HCT116 (cell line): ENCODE measurements around the gene FSTL4. TPM values are rescaled to one million over a fixed set of nuclear protein-coding genes. Genes with fewer than 3 reads are reported as not detected.

Source experiments
- ATAC-seq: fragments of 200-7000 bp; cut with Tn5 transposase; 2 replicates; pipeline ENCODE4 v1.9.1; 2020; ENCODE audit warnings: mild to moderate bottlenecking, moderate library complexity
- BruUV-seq: library from RNA; stranded (reverse); fragments of 400-500 nt; replicated peaks from 2 replicates; lab custom pipeline; 2021; lab: Mats Ljungman, UMichigan
- CTCF ChIA-PET: fragments of 300-600 bp; sonication (Branson Sonifier 250); formaldehyde crosslinking; loops from one replicate; lab custom pipeline; 2021; ENCODE audit warnings: antibody characterized with exemption; lab: Charles Lee
- POLR2A ChIA-PET: fragments of 300-600, 350-600 bp; sonication (Branson Sonifier 250); formaldehyde crosslinking; loops from one replicate; lab custom pipeline; 2021; ENCODE audit warnings: antibody characterized with exemption; lab: Charles Lee
- RAD21 ChIA-PET, 2 experiments: fragments of 300-600 bp; sonication (Branson Sonifier 250); formaldehyde crosslinking; loops; one replicate each; lab custom pipeline; 2023; ENCODE audit warnings: low total read pairs in 2 of 2; ENCODE audit not compliant: uncharacterized antibody in 2 of 2, unreplicated experiment in 2 of 2, low non-redundant PET in 1 of 2; lab: Charles Lee
- DNase-seq: peaks from one replicate; pipeline ENCODE4 v3.0.0-alpha.2; 2010; ENCODE audit warnings: low read depth, low spot score
- H2AFZ ChIP-seq: fragments of 200-600 bp; shearing (Covaris generic), sonication (generic); 2 replicates; pipeline ENCODE4 v1.6.1; 2017; ENCODE audit warnings: low read depth, mixed run types, mixed read lengths, antibody characterized with exemption, low read length; ENCODE audit not compliant: poor library complexity, severe bottlenecking
- H3K27ac ChIP-seq: 2 replicates; pipeline ENCODE4 v1.5.1; 2012; ENCODE audit warnings: low read depth, low read length
- H3K27me3 ChIP-seq: fragments of 200-600 bp; sonication (generic); 2 replicates; pipeline ENCODE4 v1.6.1; 2016; ENCODE audit warnings: mixed run types, low read length, mixed read lengths; ENCODE audit not compliant: insufficient read depth
- H3K36me3 ChIP-seq, 2 experiments: fragments of 200-500 bp in 1 of 2; fragments of 200-600 bp in 1 of 2; sonication (Bioruptor generic) in 1 of 2; sonication (generic) in 1 of 2; 2 replicates each; pipeline versions ENCODE4 v1.5.1 to v1.6.1; 2014 to 2016; ENCODE audit warnings: low read length in 2 of 2, inconsistent platforms in 1 of 2, mixed read lengths in 1 of 2, mixed run types in 1 of 2; ENCODE audit not compliant: insufficient read depth in 2 of 2, control insufficient read depth in 1 of 2
- H3K4me1 ChIP-seq, 2 experiments: fragments of 200-600 bp in 1 of 2; sonication (generic) in 1 of 2; 2 replicates each; pipeline versions ENCODE4 v1.5.1 to v1.6.1; 2012 to 2017; ENCODE audit warnings: low read length in 2 of 2, inconsistent platforms in 1 of 2, mild to moderate bottlenecking in 1 of 2, mixed read lengths in 1 of 2, mixed run types in 1 of 2, moderate library complexity in 1 of 2; ENCODE audit not compliant: insufficient read depth in 2 of 2, control insufficient read depth in 1 of 2
- H3K4me2 ChIP-seq: fragments of 200-600 bp; sonication (generic); 2 replicates; pipeline ENCODE4 v1.6.1; 2017; ENCODE audit warnings: mixed run types, low read length, mixed read lengths
- H3K4me3 ChIP-seq, 2 experiments: fragments of 200-600 bp in 1 of 2; sonication (generic) in 1 of 2; replicated peaks in 1 of 2; 2 replicates each; pipeline ENCODE4 v1.5.1; 2011 to 2016; ENCODE audit warnings: low read length in 2 of 2, control low read depth in 1 of 2, low read depth in 1 of 2, mild to moderate bottlenecking in 1 of 2, mixed read lengths in 1 of 2, mixed run types in 1 of 2
- H3K79me2 ChIP-seq: fragments of 200-600 bp; sonication (generic); 2 replicates; pipeline ENCODE4 v1.6.1; 2017; ENCODE audit warnings: mild to moderate bottlenecking, mixed run types, low read length, moderate library complexity, mixed read lengths; ENCODE audit not compliant: insufficient read depth
- H3K9ac ChIP-seq: fragments of 200-600 bp; sonication (generic); 2 replicates; pipeline ENCODE4 v1.6.1; 2016; ENCODE audit warnings: low read length, mixed read lengths
- H3K9me2 ChIP-seq: fragments of 200-600 bp; sonication (generic), shearing (Covaris generic); 2 replicates; pipeline ENCODE4 v1.6.1; 2017; ENCODE audit warnings: mixed run types, mild to moderate bottlenecking, moderate library complexity; ENCODE audit not compliant: insufficient read depth
- H3K9me3 ChIP-seq, 2 experiments: fragments of 200-500 bp in 1 of 2; fragments of 200-600 bp in 1 of 2; sonication (Bioruptor generic) in 1 of 2; sonication (generic) in 1 of 2; 2 replicates each; pipeline ENCODE4 v1.6.1; 2014 to 2017; ENCODE audit warnings: low read length in 2 of 2, mixed read lengths in 2 of 2, inconsistent platforms in 1 of 2, low read depth in 1 of 2, mild to moderate bottlenecking in 1 of 2, mixed run types in 1 of 2, moderate library complexity in 1 of 2; ENCODE audit not compliant: control insufficient read depth in 1 of 2, insufficient read depth in 1 of 2
- H4K20me1 ChIP-seq: fragments of 200-600 bp; sonication (generic), shearing (Covaris generic); 2 replicates; pipeline ENCODE4 v1.6.1; 2017; ENCODE audit warnings: mixed run types, mild to moderate bottlenecking, moderate library complexity; ENCODE audit not compliant: insufficient read depth
- CEBPB ChIP-seq: IDR thresholded peaks from 2 replicates; pipeline ENCODE4 v1.6.1; 2012; ENCODE audit warnings: low read depth
- EGR1 ChIP-seq: IDR thresholded peaks from 2 replicates; pipeline ENCODE4 v1.6.1; 2012; ENCODE audit warnings: low read depth
- EZH2 ChIP-seq: fragments of 200-600 bp; sonication (generic); IDR thresholded peaks from 2 replicates; pipeline ENCODE4 v1.6.1; 2017; ENCODE audit warnings: antibody characterized with exemption, mixed run types
- FOSL1 ChIP-seq: IDR thresholded peaks from 2 replicates; pipeline ENCODE4 v1.6.1; 2012; ENCODE audit warnings: low read depth
- JUND ChIP-seq: IDR thresholded peaks from 2 replicates; pipeline ENCODE4 v1.6.1; 2012
- POLR2A ChIP-seq: IDR thresholded peaks from 2 replicates; pipeline ENCODE4 v1.7.0; 2011; ENCODE audit warnings: borderline replicate concordance; ENCODE audit not compliant: insufficient read depth, insufficient read length; ENCODE audit errors: extremely low read depth
- POLR2AphosphoS5 ChIP-seq: IDR thresholded peaks from 2 replicates; pipeline ENCODE4 v1.6.1; 2011; ENCODE audit warnings: mild to moderate bottlenecking, low read depth, low read length, moderate library complexity
- SIN3A ChIP-seq: IDR thresholded peaks from 2 replicates; pipeline ENCODE4 v1.6.1; 2012; ENCODE audit warnings: low read depth
- SP1 ChIP-seq: IDR thresholded peaks from 2 replicates; pipeline ENCODE4 v1.6.1; 2012; ENCODE audit warnings: low read depth
- intact Hi-C: fragments of 100-400 bp; cut with micrococcal nuclease; formaldehyde crosslinking; loops from 2 replicates; pipeline ENCODE4 v1.10.0; 2022
- total RNA-seq: library from RNA; stranded (reverse); gene quantifications from one replicate; pipeline ENCODE4 v1.2.1, GENCODE V29; 2021; ENCODE audit not compliant: unreplicated experiment
- TF ChIP-seq, protein P1 (sequence below): IDR thresholded peaks from 2 replicates; pipeline ENCODE4 v1.6.1; 2012
- TF ChIP-seq, protein P2 (sequence below), 3 experiments: fragments of 200-600 bp in 1 of 3; sonication (generic) in 1 of 3; IDR thresholded peaks in 2 of 3; conservative IDR thresholded peaks in 1 of 3; 2 replicates each; pipeline ENCODE4 v1.5.1; 2012 to 2017; ENCODE audit warnings: low read depth in 2 of 3, low read length in 2 of 3, antibody characterized with exemption in 1 of 3, borderline replicate concordance in 1 of 3, control low read depth in 1 of 3, mild to moderate bottlenecking in 1 of 3, mixed read lengths in 1 of 3, mixed run types in 1 of 3, moderate library complexity in 1 of 3; ENCODE audit not compliant: insufficient read depth in 1 of 3
- TF ChIP-seq, protein P3 (sequence below): IDR thresholded peaks from 2 replicates; pipeline ENCODE4 v1.6.1; 2012; ENCODE audit warnings: low read depth

The FSTL4 gene
- total RNA-seq, 1 experiment from 2014 or later = 0.37 TPM

DNA sequence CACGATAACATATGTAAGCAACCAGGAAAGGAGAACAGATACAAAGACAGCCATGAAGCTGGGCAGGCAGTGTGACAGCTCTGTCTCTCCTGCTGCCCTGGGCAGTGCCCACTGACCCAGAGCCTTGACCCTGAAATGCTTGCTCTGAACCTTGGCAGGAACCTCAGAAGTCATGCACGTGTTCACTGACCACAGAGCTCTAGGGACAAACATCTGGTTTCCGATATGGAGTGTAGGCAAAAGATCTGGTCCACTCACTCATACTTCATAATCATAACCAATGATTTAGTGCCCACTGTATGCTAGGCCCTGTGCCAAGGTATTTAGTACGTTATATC lies 102.6 kb downstream of the FSTL4 start:
- ATAC-seq = no peak
- Histone ChIP-seq H3K27me3 (peaks cover 5% of the 10 kb centered on the region; the same call in 1 of the 2 replicates), H3K27ac (no peak overlapping the region), H3K4me2 (no peak overlapping the region), H3K4me1 (no peaks in the 10 kb centered on the region), H3K9me3 (no peaks in the 10 kb centered on the region), H3K36me3 (no peaks in the 10 kb centered on the region), H2AFZ (no peak overlapping the region), H3K4me3 (no peak overlapping the region), H4K20me1 (no peaks in the 10 kb centered on the region), H3K79me2 (no peaks in the 10 kb centered on the region), H3K9me2 (no peaks in the 10 kb centered on the region), H3K9ac (no peak overlapping the region)
- DNase-seq = no peak
- ChIA-PET CTCF (no interaction called here), POLR2A (no interaction called here), RAD21 (no interaction called here)
- intact Hi-C loops = no loop called here
- BruUV-seq = no TSS peak
- TF ChIP-seq EGR1 (no peak), FOSL1 (no peak), SIN3A (no peak), POLR2A (no peak), CEBPB (no peak), EZH2 (no peak), POLR2AphosphoS5 (no peak), SP1 (no peak), JUND (no peak)
- TF ChIP-seq, protein P1, sequence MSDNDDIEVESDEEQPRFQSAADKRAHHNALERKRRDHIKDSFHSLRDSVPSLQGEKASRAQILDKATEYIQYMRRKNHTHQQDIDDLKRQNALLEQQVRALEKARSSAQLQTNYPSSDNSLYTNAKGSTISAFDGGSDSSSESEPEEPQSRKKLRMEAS = no peak
- TF ChIP-seq, protein P2, sequence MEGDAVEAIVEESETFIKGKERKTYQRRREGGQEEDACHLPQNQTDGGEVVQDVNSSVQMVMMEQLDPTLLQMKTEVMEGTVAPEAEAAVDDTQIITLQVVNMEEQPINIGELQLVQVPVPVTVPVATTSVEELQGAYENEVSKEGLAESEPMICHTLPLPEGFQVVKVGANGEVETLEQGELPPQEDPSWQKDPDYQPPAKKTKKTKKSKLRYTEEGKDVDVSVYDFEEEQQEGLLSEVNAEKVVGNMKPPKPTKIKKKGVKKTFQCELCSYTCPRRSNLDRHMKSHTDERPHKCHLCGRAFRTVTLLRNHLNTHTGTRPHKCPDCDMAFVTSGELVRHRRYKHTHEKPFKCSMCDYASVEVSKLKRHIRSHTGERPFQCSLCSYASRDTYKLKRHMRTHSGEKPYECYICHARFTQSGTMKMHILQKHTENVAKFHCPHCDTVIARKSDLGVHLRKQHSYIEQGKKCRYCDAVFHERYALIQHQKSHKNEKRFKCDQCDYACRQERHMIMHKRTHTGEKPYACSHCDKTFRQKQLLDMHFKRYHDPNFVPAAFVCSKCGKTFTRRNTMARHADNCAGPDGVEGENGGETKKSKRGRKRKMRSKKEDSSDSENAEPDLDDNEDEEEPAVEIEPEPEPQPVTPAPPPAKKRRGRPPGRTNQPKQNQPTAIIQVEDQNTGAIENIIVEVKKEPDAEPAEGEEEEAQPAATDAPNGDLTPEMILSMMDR (IDR thresholded peaks at IDR 0.05 in 2 of 3, conservative IDR thresholded peaks at IDR 0.05 in 1 of 3; ENCODE audit: borderline replicate concordance in 1 of 3, insufficient read depth in 1 of 3, low read depth in 2 of 3, low read length in 2 of 3) = no peak
- TF ChIP-seq, protein P3, sequence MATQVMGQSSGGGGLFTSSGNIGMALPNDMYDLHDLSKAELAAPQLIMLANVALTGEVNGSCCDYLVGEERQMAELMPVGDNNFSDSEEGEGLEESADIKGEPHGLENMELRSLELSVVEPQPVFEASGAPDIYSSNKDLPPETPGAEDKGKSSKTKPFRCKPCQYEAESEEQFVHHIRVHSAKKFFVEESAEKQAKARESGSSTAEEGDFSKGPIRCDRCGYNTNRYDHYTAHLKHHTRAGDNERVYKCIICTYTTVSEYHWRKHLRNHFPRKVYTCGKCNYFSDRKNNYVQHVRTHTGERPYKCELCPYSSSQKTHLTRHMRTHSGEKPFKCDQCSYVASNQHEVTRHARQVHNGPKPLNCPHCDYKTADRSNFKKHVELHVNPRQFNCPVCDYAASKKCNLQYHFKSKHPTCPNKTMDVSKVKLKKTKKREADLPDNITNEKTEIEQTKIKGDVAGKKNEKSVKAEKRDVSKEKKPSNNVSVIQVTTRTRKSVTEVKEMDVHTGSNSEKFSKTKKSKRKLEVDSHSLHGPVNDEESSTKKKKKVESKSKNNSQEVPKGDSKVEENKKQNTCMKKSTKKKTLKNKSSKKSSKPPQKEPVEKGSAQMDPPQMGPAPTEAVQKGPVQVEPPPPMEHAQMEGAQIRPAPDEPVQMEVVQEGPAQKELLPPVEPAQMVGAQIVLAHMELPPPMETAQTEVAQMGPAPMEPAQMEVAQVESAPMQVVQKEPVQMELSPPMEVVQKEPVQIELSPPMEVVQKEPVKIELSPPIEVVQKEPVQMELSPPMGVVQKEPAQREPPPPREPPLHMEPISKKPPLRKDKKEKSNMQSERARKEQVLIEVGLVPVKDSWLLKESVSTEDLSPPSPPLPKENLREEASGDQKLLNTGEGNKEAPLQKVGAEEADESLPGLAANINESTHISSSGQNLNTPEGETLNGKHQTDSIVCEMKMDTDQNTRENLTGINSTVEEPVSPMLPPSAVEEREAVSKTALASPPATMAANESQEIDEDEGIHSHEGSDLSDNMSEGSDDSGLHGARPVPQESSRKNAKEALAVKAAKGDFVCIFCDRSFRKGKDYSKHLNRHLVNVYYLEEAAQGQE = no peak
